Erythroblast (primary cell): ENCODE data around the gene IPO4.

Experiments used
- GATA1 ChIP-seq: IDR thresholded peaks from 2 replicates; pipeline ENCODE4 v1.6.1; 2011; ENCODE audit warnings: low read depth, mild to moderate bottlenecking, control low read depth, low read length, moderate library complexity
- POLR2A ChIP-seq: IDR thresholded peaks from 2 replicates; pipeline ENCODE4 v1.6.1; 2011; ENCODE audit warnings: mild to moderate bottlenecking, low read length

DNA sequence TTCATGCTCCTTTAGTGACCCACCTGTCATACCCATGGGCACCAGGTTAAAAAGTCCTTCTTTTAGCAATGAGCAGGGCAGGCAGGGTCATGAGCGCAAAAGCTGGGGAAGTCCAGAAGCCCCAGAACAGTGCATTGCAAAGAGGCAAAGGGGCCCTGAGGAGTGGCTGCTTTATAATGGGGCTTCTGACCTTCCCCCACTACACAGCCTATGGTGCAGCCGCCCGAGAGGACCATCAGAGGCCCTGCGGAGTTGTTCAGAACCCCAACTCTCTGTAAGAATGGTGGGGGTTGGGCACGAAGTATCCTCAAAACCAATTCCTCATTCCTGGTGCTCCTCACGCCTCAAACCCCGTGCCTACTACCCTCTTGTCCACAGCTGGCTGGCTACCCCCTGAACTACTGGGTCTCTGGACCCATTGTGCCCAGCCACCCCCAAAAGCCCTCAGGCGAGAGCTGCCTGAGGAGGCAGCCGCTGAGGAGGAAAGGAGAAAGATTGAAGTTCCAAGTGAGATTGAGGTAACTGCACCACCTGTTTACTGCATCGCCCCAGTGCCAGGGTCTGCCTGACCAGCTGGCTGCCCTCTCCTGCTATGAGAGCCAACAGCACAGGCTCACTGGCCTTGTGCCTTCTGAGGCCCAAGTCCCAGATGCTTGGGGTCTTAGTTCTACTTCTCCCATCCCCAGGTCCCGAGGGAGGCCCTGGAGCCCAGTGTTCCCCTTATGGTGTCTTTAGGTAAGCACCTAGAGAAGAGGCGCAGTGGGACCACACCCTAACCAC, 10.0 kb downstream of the IPO4 start:
- TF ChIP-seq POLR2A (no peak), GATA1 (no peak)
